Peyer's patch (tissue), 4 donors: ENCODE results near the gene TADA2B. TPM values are rescaled to one million over a fixed set of nuclear protein-coding genes. Genes with fewer than 3 reads are reported as not detected.

Source experiments
- DNase-seq, 3 donors: peaks; one replicate each; pipeline ENCODE4 v3.0.0-alpha.2; 2017 to 2019
- H3K27ac ChIP-seq, 4 donors: fragments of 200-600 bp; sonication (generic); one replicate each; pipeline ENCODE4 v1.5.1; 2016 to 2019
- H3K27me3 ChIP-seq, 2 donors: fragments of 200-600 bp; sonication (generic); one replicate each; pipeline ENCODE4 v1.5.1; 2019
- H3K36me3 ChIP-seq, 3 donors: fragments of 200-600 bp; sonication (generic); one replicate each; pipeline ENCODE4 v1.5.1; 2016 to 2019
- H3K4me1 ChIP-seq, 4 donors: fragments of 200-600 bp; sonication (generic); one replicate each; pipeline ENCODE4 v1.5.1; 2016 to 2019
- H3K4me3 ChIP-seq, 4 donors: fragments of 200-600 bp; sonication (generic); 1 replicate in 3 of 4; 2 replicates in 1 of 4; pipeline ENCODE4 v1.5.1; 2016 to 2019; ENCODE audit warnings: mild to moderate bottlenecking in 1 of 4
- H3K9me3 ChIP-seq, 4 donors: fragments of 200-600 bp; sonication (generic); one replicate each; pipeline ENCODE4 v1.5.1; 2016 to 2019; ENCODE audit warnings: mild to moderate bottlenecking in 1 of 4
- CTCF ChIP-seq, 6 experiments: fragments of 450-650 bp in 4 of 6; fragments of 200-600 bp in 2 of 6; sonication (generic) in 1 of 6; IDR thresholded peaks; one replicate each; pipeline ENCODE4 v1.5.1; 2017 to 2019; ENCODE audit warnings: antibody characterized with exemption in 6 of 6, mild to moderate bottlenecking in 3 of 6, moderate library complexity in 1 of 6
- POLR2A ChIP-seq, 2 donors: fragments of 450-650 bp; IDR thresholded peaks; one replicate each; pipeline ENCODE4 v1.5.1; 2017; ENCODE audit warnings: antibody characterized with exemption in 2 of 2, mild to moderate bottlenecking in 2 of 2, moderate library complexity in 2 of 2
- total RNA-seq, 4 donors: library from RNA; depleted of rRNA; stranded (reverse); fragments of >200 nt; gene quantifications; one replicate each; pipeline ENCODE4 v1.1.0, GENCODE V29; 2016

The TADA2B gene
- total RNA-seq, 4 donors from 2014 or later = 23.1 to 31.4 (median 27.8) TPM

- peaks cover 0 to 29% (median 0%) of the 10 kb centered on the region in 3 donors for H3K36me3 ChIP-seq
- no peaks in the 10 kb centered on the region for H3K27me3 ChIP-seq
- no peak for TF ChIP-seq CTCF (IDR thresholded peaks at IDR 0.05)
- no peak for TF ChIP-seq POLR2A (IDR thresholded peaks at IDR 0.05)
- no peak overlapping the region for H3K27ac ChIP-seq
- no peak overlapping the region for H3K4me3 ChIP-seq
- H3K4me1 ChIP-seq = peaks cover 0 to 21% (median 11%) of the 10 kb centered on the region in 4 donors
- no peak for DNase-seq
- no peaks in the 10 kb centered on the region for H3K9me3 ChIP-seq
Observed at GRCh38 chr4:7050481-7051143, 7.4 kb downstream of the TADA2B start.

- H3K9me3 ChIP-seq = no peaks in the 10 kb centered on the region
- no peaks in the 10 kb centered on the region for H3K27me3 ChIP-seq
- H3K27ac ChIP-seq = no peak overlapping the region
- peaks cover 0 to 34% (median 0%) of the 10 kb centered on the region in 3 donors for H3K36me3 ChIP-seq
- peaks cover 0 to 16% (median 7%) of the 10 kb centered on the region in 4 donors for H3K4me1 ChIP-seq
- no peak overlapping the region for H3K4me3 ChIP-seq
- TF ChIP-seq POLR2A (IDR thresholded peaks at IDR 0.05) (no peak), CTCF (IDR thresholded peaks at IDR 0.05) (no peak)
- no peak for DNase-seq
Observed at GRCh38 chr4:7051144-7051495, 7.9 kb downstream of the TADA2B start.

- H3K4me1 ChIP-seq = peaks cover 0 to 10% (median 4%) of the 10 kb centered on the region in 4 donors
- no peak for DNase-seq
- H3K36me3 ChIP-seq = peaks cover 0 to 42% (median 0%) of the 10 kb centered on the region in 3 donors
- no peak for TF ChIP-seq POLR2A (IDR thresholded peaks at IDR 0.05)
- no peak for TF ChIP-seq CTCF (IDR thresholded peaks at IDR 0.05)
- no peaks in the 10 kb centered on the region for H3K9me3 ChIP-seq
- H3K27ac ChIP-seq = no peak overlapping the region
- H3K4me3 ChIP-seq = no peak overlapping the region
- H3K27me3 ChIP-seq = no peaks in the 10 kb centered on the region
Observed at GRCh38 chr4:7051905-7052304, 8.7 kb downstream of the TADA2B start.

- no peak overlapping the region for H3K4me3 ChIP-seq
- no peak for TF ChIP-seq CTCF (IDR thresholded peaks at IDR 0.05)
- H3K4me1 ChIP-seq = peaks cover 0 to 8% (median 3%) of the 10 kb centered on the region in 4 donors
- no peaks in the 10 kb centered on the region for H3K27me3 ChIP-seq
- peaks cover 0 to 46% (median 0%) of the 10 kb centered on the region in 3 donors for H3K36me3 ChIP-seq
- H3K27ac ChIP-seq = no peak overlapping the region
- no peak for DNase-seq
- H3K9me3 ChIP-seq = no peaks in the 10 kb centered on the region
Observed at GRCh38 chr4:7052313-7052712, 9.1 kb downstream of the TADA2B start.

- Histone ChIP-seq H3K27me3 (no peaks in the 10 kb centered on the region), H3K4me3 (no peak overlapping the region), H3K36me3 (peaks cover 0 to 47% (median 0%) of the 10 kb centered on the region in 3 donors), H3K4me1 (peaks cover 0 to 8% (median 0%) of the 10 kb centered on the region in 4 donors), H3K27ac (no peak overlapping the region), H3K9me3 (no peaks in the 10 kb centered on the region)
- TF ChIP-seq CTCF (IDR thresholded peaks at IDR 0.05) (no peak), POLR2A (IDR thresholded peaks at IDR 0.05) (no peak)
- no peak for DNase-seq
Observed at GRCh38 chr4:7052923-7053715, 9.9 kb downstream of the TADA2B start.
